GM21717 (cell line): Measurements from ENCODE around the gene PDPN.

Experiments
- ATAC-seq: cut with Tn5 transposase; IDR thresholded peaks from one replicate; pipeline ENCODE4 v1.9.1; 2021; ENCODE audit warnings: mild to moderate bottlenecking, moderate library complexity; ENCODE audit not compliant: unreplicated experiment

The PDPN gene

DNA sequence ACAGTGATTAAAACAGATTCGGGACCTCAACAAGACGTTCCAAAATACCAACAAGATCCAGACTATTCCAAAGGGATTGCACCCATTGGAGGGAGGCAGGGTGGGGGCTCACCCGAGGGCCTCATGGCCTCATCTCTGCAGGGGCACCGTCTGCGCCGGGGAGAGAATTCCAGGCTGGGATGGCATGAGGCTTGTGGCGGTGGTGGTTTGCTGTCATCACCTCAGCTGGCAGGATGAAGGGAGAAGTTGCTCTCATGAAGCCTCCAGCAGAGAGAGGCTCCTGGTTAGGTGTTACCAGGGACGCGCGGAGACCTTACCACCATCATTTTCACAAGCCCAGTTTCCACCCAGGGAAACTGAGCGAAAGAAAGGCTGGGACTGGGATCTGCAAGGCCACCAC lies 6.7 kb upstream of the PDPN start:
- ATAC-seq = no peak

DNA sequence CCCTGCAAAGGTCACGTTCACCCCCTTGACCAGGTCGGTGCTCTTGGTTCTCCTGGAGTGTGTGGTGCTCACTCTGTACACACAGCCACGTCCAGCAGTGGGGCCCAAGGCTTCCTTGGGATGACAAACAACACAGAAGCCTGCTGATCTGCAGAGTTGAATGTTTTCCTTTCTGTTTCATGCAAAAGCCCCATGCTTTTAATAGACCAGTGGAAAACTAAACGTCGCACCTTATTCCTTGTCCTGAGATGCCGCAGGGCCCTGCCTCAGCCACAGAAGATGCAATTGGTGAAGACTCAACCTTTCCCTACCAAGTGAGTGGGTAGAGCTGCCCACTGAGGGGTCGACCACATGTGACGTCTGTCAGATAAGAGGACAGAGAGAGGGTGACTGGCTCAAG lies 5.8 kb upstream of the PDPN start:
- ATAC-seq = no peak

DNA sequence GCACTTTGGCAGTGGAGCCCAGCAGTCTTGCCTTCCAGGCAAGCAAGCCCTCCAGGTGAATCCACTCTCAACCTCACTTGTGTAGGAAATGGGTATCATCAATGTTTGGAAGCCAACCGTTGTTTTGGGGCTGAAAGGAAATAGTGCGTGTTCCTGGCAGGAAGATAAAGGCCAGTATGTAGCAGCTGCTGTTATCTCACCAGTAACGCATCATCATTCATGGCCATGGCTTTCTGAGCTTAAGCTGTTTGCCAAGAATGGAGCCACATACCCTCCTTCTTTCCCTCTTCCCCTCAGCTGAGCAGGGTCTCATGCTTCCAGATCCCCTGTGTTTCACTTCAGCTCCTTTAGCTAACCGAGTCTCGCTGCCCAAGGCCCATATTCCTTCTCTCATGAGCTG lies 2.2 kb upstream of the PDPN start:
- ATAC-seq = no peak

- ATAC-seq = no peak
Measured at GRCh38 chr1:13582713-13583443, 754 bp upstream of the PDPN start.

DNA sequence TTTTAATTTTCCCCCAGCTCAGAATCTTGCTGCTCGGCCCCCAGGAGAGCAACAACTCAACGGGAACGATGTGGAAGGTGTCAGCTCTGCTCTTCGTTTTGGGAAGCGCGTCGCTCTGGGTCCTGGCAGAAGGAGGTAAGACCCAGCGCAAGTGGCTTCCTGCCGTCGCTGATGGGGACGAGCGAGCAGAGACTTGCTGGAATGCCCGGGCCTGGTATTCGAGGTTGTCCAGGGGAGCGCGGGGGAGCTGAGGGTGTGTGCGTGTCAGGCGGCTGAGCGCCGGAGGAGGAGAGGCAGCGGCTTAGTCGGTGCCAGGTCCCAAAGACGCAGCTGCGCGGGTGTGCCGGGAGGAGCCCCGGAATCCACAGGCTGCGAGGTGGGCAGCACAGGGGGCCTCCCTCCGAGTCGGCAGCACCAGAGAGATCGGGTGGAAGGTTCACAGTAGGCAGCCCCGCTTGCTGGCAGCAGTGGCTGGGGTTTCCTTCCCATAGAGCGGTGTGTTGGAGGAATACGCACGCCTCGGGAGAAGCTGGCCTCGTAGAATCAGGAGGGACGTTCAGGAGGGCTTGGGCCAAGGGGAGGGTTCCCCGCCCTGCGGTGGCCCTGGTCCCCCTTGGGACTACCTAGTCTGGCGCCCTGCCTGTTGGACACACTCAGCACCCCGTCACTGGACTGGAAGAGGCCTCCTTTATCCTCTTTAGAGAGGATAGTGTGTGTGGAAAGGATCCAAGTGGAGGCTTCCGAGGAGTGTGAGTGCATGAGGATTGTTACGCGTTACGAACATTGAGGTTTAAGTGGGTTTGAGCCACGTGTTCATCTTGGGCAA lies 547 bp downstream of the PDPN start:
- ATAC-seq = no peak

- no peak for ATAC-seq
Measured at GRCh38 chr1:13584876-13585611, 1.4 kb downstream of the PDPN start.

DNA sequence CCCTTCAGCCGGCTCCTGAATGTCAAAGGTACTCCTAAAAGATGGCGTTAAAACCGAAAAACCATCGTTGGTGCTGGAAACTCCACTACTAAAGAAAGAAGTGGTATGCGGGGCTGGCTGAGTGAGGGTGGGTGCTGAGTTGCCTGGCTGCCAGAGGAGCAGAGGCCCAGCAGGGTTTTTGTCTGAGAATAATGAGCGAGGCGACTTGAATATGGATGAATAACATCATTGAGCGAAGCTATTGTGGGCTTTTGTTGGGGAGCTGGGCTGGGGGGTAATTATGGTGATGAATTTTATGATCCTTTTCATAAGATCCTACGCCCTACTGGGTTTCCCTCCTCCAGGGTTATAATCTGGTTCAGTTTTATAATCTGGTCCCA lies 2.0 kb downstream of the PDPN start:
- ATAC-seq = no peak

GRCh38 chr1:13586001-13586400 lies 2.4 kb downstream of the PDPN start:
- no peak for ATAC-seq

GRCh38 chr1:13587256-13588030 lies 3.8 kb downstream of the PDPN start:
- ATAC-seq = no peak

- no peak for ATAC-seq
Measured at GRCh38 chr1:13588946-13589796, 5.5 kb downstream of the PDPN start.

GRCh38 chr1:13590486-13590885 lies 6.9 kb downstream of the PDPN start:
- ATAC-seq = no peak

DNA sequence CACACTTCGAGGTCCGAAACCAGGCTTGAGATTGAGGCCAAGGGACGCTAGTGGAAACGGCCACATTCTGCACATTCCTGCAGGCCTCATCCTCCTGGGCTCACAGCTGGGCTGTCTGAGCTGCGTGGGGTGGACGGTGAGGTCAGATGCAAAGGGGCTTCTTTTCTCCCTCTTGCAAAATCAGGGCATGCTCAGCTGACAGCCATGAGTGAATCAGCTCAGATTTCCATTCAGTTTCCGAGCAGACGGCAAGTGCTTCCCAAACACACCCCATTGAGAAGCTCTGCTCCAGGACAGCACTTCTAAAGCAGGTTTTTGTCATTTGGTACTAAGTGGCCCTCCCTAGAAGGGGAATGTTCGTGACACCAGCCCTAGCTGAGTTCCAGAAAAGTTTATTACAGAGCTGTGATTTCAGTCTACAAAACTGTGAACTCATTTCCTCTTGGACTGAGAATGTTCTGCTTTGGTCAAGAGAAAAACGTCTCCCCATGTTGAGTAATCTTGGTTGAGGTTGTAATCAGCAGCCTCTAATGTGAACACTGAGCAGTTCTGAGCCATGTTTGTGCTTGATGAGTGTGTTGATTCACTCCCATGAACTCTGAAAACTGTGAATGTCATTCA lies 10.0 kb downstream of the PDPN start:
- ATAC-seq = no peak

DNA sequence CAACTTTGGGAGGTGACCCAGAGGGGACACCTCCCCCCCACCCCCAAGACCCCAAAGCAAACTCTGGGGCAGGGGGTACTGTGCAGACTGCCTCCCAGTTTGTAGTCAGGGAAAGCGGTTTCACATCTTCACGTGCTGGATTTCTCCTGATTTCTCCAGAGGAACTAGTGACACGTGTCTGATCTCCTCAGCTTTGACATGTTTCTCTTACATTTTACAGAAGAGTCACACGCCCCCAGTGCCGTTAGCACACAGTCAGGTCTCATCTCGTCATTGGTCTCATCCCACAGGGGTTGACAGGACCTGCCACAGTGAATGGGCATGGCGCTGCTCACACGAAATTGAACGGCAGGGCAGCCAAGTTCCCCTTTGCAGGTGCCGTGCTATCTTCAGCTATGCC lies 11.8 kb downstream of the PDPN start:
- no peak for ATAC-seq

GRCh38 chr1:13597166-13597565 lies 13.5 kb downstream of the PDPN start:
- no peak for ATAC-seq

DNA sequence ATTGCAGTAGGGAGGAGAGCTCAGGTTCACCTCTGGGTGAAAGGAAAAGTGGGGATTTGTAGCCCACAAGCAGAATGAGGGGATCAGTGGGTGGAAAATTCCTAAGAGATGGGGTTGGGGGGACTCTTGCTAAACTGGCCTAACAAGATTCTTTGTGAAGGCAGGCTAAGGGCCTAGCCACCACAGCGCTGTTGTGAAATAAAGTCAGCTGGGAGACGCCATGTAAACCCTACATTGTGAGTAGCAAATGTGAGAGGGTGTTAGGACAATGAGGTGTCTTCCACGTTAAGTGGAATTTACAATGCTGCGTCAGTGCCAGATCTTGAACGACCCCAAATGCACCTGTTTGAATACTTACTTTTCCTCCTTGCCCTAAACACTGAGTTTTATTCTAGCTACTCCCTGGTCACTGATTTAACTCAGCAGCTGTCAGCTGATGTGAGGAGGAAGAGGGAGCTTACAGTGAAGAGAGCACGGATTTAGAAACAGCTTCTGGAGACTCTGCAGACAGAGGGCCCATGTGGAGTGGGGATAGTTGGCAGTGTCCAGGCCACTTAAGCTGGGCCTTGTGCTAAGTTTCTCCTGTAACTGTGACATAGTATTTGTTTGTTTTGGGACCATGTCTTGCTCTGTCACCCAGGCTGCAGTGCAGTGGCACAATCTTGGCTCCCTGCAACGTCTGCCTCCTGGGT lies 17.3 kb downstream of the PDPN start:
- ATAC-seq = no peak

- ATAC-seq = no peak
Measured at GRCh38 chr1:13604176-13604575, 20.5 kb downstream of the PDPN start.

DNA sequence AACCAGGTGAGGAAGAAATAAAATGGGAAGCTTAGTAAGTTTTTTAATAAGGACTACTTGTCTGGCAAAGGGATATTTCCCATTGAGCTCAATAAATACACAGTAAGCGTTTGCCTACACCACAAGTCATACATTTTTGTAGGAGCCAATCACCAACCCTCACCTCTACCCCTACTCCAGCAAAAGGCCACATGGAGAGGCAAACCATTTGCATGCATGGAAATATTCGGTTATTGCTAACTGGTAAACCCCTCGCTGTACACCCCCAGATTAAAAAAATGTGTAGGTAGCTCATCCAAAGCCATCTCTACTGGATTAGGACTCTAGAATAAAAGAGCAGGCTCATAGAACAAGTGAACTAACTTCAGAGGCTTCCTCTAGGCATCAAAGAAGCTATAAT lies 21.1 kb downstream of the PDPN start:
- ATAC-seq = no peak

- ATAC-seq = no peak
Measured at GRCh38 chr1:13605159-13605558, 21.5 kb downstream of the PDPN start.

DNA sequence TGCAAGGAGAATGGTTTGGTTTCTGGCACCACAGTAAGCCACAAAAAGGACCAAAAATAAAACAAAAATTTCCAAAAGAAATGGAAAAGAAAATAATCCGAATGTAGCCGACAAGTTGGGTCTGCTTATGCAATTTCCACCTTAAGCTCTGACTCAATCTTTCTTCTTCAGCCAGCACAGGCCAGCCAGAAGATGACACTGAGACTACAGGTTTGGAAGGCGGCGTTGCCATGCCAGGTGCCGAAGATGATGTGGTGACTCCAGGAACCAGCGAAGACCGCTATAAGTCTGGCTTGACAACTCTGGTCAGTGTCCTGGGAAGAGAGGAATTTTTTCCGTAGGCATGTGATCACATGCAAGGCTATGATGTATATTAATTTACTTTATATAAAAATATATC lies 23.4 kb downstream of the PDPN start:
- ATAC-seq = no peak
